ENCODE measurements around the gene PES1.

DNA sequence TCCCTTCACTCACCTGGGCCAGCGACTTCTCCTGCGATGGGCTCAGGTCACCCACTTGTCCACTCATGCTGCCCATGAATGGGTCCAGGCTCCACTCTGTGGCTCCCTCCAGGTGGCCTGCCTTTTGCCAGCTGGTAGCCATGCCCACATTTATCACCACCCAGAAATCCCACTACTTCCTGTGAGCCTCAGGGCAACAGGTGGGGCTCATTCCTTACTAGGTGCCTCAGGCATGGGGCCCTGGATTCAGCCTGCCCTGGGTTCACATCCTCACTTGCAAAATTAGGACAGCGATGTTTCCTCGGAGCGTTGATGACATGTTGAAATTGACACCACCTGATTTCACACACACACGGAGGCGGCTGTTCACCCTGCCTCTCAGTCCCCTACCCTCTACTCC is 45.1 kb downstream of the PES1 start, which contains the start of gene SEC14L6:
- TF ChIP-seq, protein P1, sequence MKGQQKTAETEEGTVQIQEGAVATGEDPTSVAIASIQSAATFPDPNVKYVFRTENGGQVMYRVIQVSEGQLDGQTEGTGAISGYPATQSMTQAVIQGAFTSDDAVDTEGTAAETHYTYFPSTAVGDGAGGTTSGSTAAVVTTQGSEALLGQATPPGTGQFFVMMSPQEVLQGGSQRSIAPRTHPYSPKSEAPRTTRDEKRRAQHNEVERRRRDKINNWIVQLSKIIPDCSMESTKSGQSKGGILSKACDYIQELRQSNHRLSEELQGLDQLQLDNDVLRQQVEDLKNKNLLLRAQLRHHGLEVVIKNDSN (IDR thresholded peaks at IDR 0.05), result no peak
- TF ChIP-seq CEBPB (IDR thresholded peaks at IDR 0.05) (no peak), YY1 (IDR thresholded peaks at IDR 0.05; ENCODE audit: low read depth) (no peak), TAF1 (IDR thresholded peaks at IDR 0.05; ENCODE audit: low read depth) (no peak)

Measured in Ishikawa (cell line).